ENCODE measurements around the gene KEAP1.
A peak's percentile ranks its signal among the peaks of the same experiment; 100 is the strongest.
"Not testable (repeated sequence)": the region's sequence is repeated elsewhere in the genome, so short reads cannot be mapped to it uniquely, and the experiment has no call there.

Gene KEAP1

GRCh38 chr19:10499550-10500246, 3.5 kb downstream of the KEAP1 start:
- no peak for DNase-seq (ENCODE audit: low read depth in 2 of 2)

- no peak for DNase-seq (ENCODE audit: low read depth in 2 of 2)
Observed at GRCh38 chr19:10497371-10497770, 5.8 kb downstream of the KEAP1 start.

GRCh38 chr19:10491472-10492047, 11.6 kb downstream of the KEAP1 start:
- DNase-seq (ENCODE audit: low read depth in 2 of 2): no peak

GRCh38 chr19:10486551-10486950, 16.6 kb downstream of the KEAP1 start:
- DNase-seq (ENCODE audit: low read depth in 2 of 2): no peak

- peak; percentile 85 to 87 for DNase-seq (ENCODE audit: low read depth in 2 of 2)
Observed at GRCh38 chr19:10478903-10479384, 24.2 kb downstream of the KEAP1 start.

GRCh38 chr19:10478476-10478875, 24.7 kb downstream of the KEAP1 start:
- no peak for DNase-seq (ENCODE audit: low read depth in 2 of 2)

GRCh38 chr19:10474962-10475451, 28.1 kb downstream of the KEAP1 start:
- no peak for DNase-seq (ENCODE audit: low read depth in 2 of 2)

GRCh38 chr19:10473192-10473591, 30.0 kb downstream of the KEAP1 start:
- no peak for DNase-seq (ENCODE audit: low read depth in 2 of 2)

GRCh38 chr19:10471909-10472308, 31.2 kb downstream of the KEAP1 start:
- DNase-seq (ENCODE audit: low read depth in 2 of 2): no peak

- no peak for DNase-seq (ENCODE audit: low read depth in 2 of 2)
Observed at GRCh38 chr19:10468133-10468532, 35.0 kb downstream of the KEAP1 start.

GRCh38 chr19:10467104-10467706, 36.0 kb downstream of the KEAP1 start:
- no peak for DNase-seq (ENCODE audit: low read depth in 2 of 2)

- DNase-seq (ENCODE audit: low read depth in 2 of 2): no peak
Observed at GRCh38 chr19:10464456-10464855, 38.7 kb downstream of the KEAP1 start.

- no peak for DNase-seq (ENCODE audit: low read depth in 2 of 2)
Observed at GRCh38 chr19:10462557-10462956, 40.6 kb downstream of the KEAP1 start.

- DNase-seq (ENCODE audit: low read depth in 2 of 2): not testable (repeated sequence)
Observed at GRCh38 chr19:10462042-10462441, 41.1 kb downstream of the KEAP1 start.

GRCh38 chr19:10461047-10461949, 41.9 kb downstream of the KEAP1 start:
- peak; percentile 67 to 75 for DNase-seq (ENCODE audit: low read depth in 2 of 2)

GRCh38 chr19:10460714-10461046, 42.5 kb downstream of the KEAP1 start:
- no peak for DNase-seq (ENCODE audit: low read depth in 2 of 2)

- not testable (repeated sequence) for DNase-seq (ENCODE audit: low read depth in 2 of 2)
Observed at GRCh38 chr19:10458733-10459132, 44.4 kb downstream of the KEAP1 start.

- DNase-seq (ENCODE audit: low read depth in 2 of 2): no peak
Observed at GRCh38 chr19:10454267-10454666, 48.9 kb downstream of the KEAP1 start.

- DNase-seq (ENCODE audit: low read depth in 2 of 2): no peak
Observed at GRCh38 chr19:10453852-10454251, 49.3 kb downstream of the KEAP1 start.

- no peak for DNase-seq (ENCODE audit: low read depth in 2 of 2)
Observed at GRCh38 chr19:10452726-10453618, 50.2 kb downstream of the KEAP1 start.

Data from stimulated activated CD8-positive, alpha-beta memory T cell treated with anti-CD3 and anti-CD28 coated beads, Interleukin-7, amount 100 ng/mL, for 4 hours (primary cell).